GM19397 (cell line): Measurements from ENCODE around the gene JARID2.
"Not testable (repeated sequence)": the region's sequence is repeated elsewhere in the genome, so short reads cannot be mapped to it uniquely, and the experiment has no call there.

Experiments
- ATAC-seq: cut with Tn5 transposase; IDR thresholded peaks from one replicate; pipeline ENCODE4 v1.9.1; 2021; ENCODE audit warnings: mild to moderate bottlenecking, moderate library complexity; ENCODE audit not compliant: unreplicated experiment

The JARID2 gene

DNA sequence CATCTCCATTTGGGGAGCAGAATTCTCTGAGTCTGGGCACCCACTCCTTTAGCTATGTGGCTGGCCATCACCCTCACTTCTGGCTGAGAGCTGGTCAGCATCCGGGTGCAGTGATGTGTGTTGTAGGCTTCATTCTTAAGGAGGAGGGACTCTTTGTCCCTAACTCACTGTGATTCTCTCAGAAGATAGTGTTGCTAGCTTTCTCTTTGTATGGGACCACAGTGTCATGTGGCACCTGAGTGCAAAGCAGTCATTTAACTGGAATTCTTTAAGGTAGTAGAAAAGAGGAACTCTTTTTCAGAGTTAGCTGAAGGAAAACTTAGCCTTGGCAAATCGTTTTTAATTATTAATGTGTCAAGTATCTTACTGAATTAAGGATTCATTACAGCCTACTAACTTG is 165.9 kb downstream of the JARID2 start:
- no peak for ATAC-seq

DNA sequence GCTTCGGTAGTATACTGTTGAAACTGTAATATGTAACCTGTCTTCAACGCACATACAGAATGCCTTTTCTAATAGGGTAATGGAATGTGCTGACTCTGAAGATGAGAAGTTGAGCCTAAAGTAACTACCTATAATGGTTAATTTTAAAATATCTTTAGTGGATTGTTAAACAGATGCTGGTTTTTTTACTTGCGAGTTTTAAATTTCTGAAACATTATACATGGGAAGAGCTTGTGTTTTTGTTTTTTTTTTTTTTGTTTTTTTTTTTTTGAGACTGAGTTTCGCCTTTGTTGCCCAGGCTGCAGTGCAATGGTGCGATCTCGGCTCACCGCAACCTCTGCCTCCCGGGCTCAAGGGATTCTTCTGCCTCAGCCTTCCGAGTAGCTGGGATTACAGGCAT is 166.9 kb downstream of the JARID2 start:
- ATAC-seq, result no peak

DNA sequence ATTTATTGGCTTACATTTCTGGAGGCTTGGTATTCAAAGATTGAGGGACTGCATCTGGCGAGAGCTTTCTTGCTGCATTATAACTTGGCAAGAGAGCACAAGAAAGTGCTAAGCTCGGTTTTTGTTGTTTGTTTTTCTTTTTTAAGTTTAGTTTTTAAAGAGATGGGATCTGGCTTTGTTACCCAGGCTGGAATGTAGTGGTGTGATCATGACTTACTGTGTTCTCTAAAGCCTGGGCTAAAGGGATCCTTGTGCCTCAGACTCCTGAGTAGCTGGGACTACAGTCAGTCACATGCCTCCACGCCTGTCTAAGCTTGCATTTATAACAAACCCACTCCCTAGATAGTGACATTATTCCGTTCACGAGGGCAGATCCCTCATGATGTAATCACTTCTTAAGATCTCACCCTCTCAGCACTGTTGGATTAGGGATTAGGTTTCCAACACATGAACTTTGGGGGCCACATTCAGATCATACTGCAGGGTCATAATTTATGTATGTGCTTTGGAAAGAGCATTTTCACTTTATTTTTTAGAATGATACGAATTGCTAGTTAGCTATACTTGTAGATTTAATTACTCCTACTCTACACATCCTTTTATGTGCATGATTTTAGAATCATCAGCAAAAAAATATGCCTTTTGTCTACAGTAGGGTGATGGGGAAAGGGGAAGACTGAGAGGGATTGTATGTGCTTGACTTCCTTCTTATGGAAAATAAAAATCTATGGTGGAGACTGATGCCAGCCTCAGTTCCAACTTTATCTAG is 167.8 kb downstream of the JARID2 start:
- no peak for ATAC-seq

DNA sequence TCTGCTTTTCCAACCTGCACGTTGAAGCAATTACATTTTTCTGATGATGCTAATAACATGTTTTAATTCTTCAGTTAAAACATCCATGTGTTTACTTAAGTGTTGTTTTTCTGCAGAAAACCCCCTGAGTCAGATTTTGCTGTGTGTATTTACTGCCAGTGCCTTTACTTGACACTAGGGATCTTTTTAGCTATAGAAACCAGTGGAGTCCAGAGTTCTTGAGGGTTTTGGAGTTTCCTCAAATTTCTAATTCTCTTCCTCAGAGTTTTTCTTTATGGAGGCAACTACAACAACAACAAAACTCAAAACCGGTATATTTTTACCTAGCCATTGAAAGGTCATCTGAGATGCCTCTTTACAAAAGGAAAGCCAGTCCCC is 168.4 kb downstream of the JARID2 start:
- no peak for ATAC-seq

DNA sequence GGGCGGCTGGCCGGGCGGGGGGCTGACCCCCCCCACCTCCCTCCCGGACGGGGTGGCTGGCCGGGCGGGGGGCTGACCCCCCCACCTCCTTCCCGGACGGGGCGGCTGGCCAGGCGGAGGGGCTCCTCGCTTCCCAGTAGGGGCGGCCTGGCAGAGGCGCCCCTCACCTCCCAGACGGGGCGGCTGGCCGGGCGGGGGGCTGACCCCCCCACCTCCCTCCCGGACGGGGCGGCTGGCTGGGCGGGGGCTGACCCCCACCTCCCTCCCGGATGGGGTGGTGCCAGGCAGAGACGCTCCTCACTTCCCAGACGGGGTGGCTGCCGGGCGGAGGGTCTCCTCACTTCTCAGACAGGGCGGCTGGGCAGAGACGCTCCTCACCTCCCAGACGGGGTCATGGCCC is 169.8 kb downstream of the JARID2 start:
- ATAC-seq, result not testable (repeated sequence)

DNA sequence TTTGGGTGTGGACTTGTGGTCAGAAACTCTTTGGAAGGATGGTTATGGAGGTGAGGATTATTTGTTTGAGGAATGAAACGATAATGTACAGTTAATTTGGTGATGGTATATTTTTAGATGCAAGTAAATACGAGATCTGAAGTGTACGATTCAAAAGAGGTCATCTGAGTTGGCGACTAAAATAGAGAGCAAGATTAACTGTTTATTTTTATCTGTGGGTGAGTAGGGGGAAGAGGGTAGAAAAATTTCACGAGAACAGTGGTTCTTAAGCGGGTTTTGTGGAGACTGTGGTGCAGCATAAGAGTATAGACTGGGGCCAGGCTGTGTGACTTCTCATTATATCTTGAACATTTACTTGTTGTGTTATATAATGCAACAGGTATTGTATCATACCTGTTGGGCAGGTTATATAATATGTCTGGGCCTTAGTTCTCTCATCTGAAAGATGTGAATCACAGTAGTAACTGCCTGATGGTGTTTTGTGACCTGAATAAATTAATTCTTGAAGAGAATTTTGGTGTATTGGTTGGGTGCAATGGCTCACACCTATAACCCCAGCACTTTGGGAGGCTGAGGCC is 171.2 kb downstream of the JARID2 start:
- ATAC-seq, result no peak

DNA sequence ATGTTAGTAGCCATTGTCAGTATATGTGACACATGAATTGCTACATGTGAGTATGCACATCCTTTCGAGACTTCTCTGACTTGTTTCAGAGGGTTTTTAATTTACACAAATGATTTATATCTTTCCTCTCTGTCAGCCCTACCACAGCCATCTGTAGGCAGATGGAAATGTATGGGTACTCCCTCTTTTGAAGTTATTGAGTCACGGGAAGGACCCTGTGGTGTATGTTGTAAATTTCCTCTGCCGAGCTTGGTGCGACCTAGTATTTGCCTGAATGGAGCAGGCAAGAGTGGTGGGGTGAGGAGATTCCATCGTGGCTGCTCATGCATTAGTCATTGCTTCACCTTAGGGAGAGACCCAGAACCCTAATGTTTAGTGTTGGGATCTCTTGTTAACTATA is 171.9 kb downstream of the JARID2 start:
- no peak for ATAC-seq

DNA sequence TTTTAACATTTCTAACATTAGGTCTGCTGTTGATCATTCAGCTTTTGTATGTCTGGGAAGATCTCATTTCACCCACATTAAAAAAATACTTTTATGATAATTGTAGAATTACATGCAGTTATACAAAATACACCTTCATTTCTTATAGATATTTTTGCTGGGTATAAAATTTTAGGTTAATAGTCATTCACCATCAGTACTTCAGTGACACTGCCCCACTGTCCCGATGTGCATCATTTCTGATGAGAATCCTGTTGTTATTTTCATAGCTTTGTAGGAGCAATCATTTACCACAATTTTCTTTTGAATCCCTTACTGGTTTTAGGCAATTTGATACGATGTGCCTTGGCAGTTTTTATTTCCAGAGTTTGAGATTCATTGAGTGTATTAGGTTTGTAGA is 173.6 kb downstream of the JARID2 start:
- no peak for ATAC-seq

DNA sequence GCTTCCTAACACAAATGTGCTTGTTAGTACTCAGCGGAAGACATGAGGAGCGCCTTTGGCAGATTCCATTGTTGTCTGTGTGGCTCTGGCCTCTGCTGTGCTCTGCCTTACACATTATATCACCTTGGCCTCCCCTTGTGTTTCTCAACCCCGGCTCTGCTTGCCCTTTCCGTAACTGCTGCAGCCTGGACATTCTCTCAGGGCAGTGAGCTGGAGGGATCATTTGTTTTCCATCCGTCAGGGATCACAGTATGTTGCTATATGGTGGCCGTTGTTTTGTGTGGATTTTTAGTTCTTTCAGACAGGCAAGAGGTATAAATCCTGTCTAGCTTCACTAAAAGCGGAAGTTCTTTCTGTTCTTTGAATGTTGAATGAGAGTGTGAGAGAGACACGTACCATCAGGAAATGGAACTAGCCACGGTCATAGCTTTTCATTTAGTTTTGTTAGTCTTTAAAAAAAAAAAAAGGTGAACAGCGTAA is 175.1 kb downstream of the JARID2 start:
- peak; percentile 72 for ATAC-seq

DNA sequence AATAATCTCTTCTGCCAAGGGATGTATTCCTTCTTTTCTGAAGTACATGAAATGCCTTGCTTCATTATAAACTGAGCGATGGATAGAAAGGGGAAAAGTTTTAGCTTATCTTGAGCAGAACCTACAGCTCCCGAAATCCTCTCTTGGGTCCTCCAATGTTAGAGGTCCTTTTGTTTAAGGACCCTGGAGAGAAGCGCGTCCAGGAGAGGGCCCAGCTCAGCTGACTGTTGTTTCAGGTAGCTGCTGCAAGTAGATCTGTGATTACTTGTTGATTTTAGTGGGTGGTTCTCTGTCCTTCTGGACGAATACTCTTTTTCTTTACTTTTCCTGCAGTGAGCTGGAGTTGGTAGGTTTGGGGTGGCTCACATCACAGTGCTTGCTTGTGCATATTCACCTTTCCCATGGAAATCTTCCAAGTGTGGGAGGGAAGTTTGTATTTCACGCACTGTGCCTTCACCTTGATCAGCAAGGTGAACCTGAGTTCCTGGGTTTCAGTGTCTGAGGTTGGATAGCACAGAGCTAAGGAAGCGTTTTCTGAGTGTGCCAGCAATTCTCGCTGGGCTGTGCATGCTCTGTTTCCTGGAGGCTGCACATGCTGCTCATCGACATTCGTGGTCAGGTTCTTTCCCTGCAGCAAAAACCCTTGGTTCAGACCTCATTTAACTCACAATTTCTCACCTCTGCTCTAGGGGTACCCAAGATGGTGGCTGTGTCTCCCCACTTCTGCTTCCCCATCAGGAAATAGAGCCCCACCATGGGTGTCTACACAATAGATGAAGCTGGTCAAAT is 176.3 kb downstream of the JARID2 start:
- ATAC-seq, result no peak

DNA sequence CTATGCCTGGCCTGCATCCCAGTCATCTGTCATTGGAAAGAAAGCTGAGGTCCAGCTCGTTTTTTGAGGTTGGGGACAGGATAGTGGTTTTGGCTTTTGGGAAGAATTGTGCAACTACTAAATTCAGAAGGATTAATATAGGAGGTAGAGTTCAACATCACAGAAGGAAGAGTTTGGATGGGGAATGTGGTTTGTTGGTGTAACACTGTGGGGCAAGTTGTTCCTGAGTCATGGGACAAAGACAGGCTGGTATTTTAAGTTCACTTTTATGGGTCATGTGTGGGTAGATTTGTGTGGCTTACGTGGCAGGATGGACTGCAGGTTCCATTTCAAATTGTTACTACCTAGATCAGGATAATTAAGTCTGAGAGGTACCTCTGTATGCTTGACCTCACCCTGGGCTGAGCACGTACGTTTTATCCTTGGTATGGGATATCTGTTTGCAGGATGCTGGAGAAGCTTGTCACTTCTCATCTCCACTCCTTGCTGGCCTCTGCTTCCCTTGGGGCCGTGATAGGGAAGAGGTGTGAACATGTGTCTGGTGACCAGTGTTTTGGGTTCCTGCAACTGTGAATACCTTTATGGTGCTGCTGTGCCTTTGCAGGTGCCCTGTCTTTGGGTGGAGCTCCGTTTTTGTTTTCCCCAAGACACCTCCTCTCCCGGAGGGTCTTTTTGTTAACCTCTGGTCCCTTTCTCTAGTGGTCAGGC is 177.6 kb downstream of the JARID2 start:
- ATAC-seq, result no peak

DNA sequence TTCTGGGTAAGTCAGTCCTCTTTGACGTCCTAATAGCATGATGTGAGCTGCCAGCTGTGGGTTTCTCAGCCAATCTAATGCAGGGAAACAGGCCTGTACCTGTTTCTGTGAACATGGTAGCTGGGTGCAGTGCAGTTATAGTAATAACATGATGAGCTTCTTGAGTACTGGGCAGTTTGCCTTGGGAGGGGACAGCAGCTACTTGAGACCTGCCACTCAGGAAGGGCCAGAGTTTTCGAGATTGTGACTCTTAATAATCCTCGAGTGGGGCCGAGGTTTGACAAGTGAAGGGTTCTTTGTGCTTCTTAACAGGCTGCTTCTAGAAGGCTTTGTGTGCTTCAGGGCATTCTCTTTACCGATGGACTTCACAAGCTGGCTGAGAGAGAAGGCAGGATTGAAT is 180.1 kb downstream of the JARID2 start:
- ATAC-seq, result no peak

DNA sequence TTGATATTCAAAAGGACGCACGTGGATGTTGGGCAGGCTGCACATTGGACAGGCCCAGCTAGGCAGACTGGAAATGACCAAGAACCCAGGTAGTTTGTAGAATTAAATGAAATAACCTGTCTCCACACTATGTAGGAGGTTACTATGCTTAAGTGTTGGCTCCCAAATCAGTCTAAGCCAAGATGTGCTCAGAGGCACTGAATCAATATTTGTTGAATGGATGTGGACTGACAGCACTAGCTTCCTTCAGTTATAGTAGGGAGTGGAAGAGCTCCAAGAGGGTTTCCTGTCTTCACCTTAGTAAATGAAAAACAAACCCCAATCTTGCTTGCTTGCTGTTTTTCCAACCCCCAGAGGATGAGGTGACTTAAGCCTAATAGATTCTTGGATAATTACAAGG is 180.5 kb downstream of the JARID2 start:
- ATAC-seq, result no peak

DNA sequence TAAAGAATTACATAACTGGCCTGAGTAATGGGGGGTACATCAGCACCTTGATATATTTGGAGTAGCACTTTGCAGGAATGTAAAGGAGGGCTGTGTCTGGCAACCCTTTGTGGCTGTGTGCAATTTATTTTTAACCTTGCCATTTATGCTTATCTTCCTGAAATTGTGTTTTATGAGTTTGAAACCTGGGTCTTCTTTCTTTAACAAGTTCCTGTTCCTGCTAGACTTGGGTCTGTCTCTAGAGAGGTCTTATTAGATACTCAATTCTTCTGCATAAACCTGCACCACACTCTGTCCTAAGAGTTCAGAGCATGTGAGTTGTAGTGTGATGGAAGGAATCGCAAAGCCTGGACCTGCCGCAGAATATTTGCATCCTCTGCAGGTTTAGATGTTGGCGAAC is 181.0 kb downstream of the JARID2 start:
- ATAC-seq, result no peak

DNA sequence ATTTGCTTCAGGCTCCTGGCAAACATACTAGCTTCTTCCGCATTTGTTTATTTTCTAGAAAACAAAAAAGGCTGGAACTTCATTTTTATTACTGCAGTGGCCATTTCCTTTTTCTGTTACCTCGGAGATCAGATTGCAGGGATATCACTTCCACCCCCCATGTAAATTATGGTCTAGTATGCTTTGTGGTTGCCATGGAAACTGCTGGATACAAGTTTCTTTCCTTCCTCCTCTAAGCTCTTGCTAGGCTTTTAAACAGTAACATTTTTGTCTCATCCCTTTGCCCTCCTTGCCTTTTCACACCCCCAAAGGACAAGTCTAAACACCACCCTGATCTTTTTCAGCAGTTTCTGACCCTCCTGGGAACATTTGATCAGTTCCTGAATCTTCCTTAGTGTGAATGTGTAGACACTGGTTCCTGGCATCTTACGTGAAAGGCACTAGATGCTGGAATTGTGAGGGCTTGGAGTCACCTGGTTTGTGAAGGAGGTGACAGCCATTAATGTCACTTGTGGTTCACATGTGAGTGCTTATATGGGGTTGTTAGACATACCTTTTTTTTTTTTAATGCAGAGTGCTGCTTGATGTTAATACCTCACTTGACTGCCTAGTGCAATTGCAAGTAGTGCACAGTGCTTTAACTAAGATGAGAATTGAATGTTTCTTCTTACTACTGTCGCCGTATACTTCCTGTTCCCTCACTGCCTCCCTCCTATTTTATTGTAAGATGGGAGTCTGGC is 181.6 kb downstream of the JARID2 start:
- no peak for ATAC-seq

DNA sequence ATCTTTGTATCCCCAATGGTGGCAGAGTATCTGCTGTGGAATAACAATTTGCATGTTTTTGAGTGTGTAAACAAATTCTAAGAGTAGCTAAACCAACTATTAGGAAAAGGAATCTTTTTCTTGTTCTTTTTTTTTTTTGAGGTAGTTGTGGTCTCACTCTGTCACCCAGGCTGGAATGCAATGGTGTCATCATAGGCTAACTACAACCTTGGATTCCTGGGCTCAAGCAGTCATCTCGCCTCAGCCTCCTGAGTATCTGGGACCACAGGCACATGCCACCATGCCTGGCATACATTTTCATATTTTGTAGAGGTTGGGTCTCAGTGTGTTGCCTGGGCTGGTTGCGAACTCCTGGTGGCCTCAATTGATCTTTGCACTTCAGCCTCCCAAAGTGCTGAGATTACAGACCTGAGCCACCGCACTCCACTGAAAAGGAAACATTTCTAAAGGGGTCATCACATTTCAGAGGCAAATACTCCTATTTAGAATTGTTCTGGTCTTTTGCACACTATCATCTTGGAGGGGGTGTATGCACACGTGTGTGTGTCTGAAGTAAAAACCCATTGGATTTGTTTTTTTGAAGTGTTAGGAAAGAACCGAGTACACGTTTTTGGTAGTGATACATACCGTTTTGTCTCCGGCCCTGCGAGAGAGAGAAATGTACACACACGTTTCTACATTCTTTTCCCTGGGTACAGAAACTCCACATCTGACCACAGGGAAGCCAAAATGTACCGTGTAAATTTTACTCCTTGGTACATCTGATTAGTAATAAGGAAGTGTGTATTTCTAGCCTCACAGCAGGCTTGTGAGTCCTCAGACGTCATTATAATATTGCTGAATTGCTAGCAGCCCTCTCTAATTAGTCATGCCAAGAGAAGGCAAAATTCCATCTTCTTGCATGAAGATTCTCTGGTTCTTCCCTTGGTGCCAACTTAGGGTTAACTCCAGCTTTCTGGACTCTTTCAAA is 183.6 kb downstream of the JARID2 start:
- ATAC-seq, result no peak

DNA sequence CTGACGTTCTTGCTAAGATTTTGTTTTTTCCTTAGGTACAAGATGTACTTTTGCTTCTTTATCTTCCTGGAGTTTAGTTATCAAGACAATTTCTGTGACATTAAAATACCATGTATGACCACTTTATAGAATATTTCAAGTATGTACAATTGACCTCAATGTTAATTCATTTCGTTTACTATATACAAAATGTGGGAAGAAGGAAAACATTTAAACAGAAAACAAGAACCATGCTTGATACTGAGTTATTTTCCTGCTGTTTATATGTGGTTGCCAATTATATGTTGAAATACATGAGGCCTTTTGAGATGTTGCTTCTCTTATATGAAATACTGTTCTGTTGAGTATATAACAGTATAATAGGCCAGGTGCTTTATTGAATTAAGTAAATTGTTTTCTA is 184.3 kb downstream of the JARID2 start:
- ATAC-seq, result no peak

DNA sequence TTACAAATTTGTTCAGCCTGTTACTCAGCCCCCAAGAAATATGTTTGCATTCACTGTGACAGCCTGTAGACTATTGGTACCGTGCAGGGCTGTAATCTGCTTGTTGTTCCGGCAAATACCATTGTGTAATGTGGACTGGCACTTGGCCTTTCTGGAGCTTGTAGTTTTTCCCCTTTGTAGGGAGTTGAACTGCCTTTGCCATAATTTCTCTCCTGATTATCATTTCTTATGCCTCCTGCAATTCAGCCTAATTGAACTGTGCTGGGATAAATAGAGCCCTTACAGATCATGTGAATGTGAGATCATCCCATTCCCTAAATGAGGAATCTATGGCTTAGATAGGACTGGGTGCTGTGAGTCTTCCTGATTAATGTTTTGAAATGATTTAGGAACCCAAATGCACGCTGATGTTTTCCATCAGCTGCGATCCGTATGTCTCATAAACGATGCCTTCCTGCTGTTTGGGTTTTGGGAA is 185.1 kb downstream of the JARID2 start:
- ATAC-seq, result no peak

DNA sequence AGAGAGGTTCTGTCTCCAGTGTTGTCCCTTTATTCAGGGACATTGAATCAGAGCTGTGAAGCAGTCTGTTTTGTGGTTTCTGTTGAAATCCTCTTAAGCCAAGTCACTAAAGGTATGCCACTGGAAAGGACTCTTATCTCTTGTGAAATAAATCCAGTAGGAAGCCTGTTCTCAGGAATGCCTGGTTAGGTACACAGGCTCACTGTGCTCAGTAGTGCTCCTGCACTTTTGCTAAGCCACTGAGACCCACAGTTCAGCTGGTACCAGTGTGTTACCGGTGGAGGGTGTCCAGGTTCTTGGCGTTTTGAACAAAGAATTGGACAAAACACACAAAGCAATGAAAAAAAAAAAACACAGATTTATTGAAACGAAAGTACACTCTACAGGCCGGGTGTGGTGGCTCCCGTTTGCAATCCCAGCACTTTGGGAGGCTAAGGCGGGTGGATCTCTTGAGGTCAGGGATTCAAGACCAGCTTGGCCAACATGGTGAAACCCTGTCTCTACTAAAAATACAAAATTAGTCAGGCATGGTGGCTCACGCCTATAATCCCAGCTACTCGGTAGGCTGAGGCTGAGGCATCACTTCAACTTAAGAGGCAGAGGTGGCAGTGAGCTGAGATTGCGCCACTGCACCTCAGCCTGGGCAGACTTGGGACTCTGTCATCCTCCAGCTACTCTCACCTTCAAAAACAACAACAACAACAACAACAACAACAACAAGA is 186.1 kb downstream of the JARID2 start:
- ATAC-seq, result no peak
